GM19324 (cell line): ENCODE data around the gene CFAP45.

ENCODE experiments used
- ATAC-seq: cut with Tn5 transposase; IDR thresholded peaks from one replicate; pipeline ENCODE4 v1.9.1; 2021; ENCODE audit warnings: mild to moderate bottlenecking, moderate library complexity; ENCODE audit not compliant: unreplicated experiment, low FRiP score

The CFAP45 gene

DNA sequence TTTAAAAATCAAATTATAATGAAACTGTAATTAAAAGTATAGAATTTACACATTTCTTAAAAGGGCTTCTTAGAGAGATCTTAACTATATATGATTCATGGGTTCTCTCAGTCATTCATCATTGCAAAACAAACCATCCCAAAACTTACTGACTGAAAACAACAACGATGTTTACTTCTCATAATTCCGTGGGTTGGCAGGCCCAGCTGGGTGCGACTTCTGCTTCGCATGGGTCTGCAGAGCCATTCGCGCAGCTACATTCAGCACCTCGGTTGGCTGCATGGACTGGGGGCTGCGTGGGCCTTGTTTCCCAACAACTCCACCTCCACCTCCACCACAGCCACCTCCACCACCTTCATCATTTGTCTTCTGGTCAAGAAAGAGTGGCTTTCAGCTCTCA lies 69.2 kb downstream of the CFAP45 start:
- ATAC-seq, result no peak

- ATAC-seq, result no peak
Observed at GRCh38 chr1:159829822-159830465, 70.0 kb downstream of the CFAP45 start.

GRCh38 chr1:159829273-159829634 lies 70.7 kb downstream of the CFAP45 start:
- ATAC-seq, result no peak

GRCh38 chr1:159828581-159829272 lies 71.2 kb downstream of the CFAP45 start:
- ATAC-seq, result no peak

DNA sequence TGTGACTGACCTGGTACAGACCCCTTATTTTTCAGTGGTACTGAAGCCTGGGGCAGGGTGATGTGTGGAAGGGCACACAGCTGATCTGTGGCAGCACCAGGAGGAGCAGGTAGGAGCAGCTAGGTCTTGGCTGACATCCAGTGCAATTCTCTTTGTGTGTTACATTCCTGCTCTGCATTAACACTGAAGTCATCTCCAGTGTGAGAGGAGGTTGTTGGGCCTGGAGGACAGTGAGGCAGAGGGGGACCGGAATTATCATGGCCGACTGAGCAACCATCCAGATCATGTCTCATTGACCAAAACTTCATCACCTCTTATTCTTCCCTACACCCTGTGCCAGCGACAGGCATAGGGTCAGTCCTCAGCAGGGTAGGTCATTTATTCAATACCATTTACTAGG lies 71.8 kb downstream of the CFAP45 start:
- no peak for ATAC-seq

- no peak for ATAC-seq
Observed at GRCh38 chr1:159827549-159827948, 72.4 kb downstream of the CFAP45 start.

DNA sequence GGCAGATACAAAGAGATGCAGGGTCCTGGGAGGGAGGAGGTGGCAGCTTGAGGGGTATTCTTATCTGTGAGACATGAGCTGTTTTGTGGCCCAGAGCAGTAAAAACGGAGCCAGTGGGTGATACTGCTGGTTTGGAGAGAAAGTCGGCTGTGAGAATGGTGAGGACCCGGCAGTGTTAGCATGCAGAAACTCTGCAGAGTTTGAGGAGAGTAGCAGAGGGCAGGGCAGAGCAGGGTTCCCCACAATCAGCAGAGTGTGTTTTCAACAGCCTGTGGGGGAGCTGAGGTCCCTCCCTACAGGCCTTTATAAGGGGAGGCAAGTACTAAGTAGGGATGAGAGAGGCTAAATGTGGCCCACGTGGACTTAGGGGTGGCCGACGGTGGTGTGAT lies 72.9 kb downstream of the CFAP45 start:
- no peak for ATAC-seq

DNA sequence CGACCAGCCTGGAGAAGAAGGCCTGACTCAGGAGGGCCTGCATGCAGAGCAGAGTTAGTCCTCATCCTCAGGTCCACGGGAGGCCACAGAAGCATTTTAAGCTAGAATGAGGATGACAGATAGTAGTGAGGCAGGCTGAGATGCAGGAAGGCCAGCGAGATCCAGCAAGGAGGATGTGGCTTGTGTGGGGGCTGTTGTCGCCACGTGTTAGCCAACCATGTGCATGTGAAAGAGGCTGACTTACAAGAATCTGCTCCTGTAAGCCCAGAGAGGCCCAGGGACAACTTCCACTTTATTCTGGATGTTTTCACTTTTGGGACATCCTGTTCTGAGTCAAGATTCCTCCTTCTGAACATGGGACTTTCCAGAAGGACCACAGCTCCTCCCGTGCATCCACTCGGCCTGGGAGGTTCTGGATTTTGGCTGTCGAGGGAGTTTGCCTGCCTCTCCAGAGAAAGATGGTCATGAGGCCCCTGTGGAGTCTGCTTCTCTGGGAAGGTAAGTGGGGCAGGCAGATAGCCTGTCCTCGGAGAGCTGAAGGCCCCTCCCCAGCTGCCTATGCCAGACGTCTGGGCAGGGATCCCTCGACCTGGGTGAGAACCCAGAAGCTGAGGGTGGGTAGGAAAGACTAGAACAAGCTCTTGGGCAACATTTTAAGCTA lies 73.4 kb downstream of the CFAP45 start, which contains the start of gene SLAMF8:
Gene SLAMF8 (plus strand): TSS at position 433 of the 661 bp plus-strand sequence. CDS start 26 bp downstream, at position 459.
- ATAC-seq, result no peak

DNA sequence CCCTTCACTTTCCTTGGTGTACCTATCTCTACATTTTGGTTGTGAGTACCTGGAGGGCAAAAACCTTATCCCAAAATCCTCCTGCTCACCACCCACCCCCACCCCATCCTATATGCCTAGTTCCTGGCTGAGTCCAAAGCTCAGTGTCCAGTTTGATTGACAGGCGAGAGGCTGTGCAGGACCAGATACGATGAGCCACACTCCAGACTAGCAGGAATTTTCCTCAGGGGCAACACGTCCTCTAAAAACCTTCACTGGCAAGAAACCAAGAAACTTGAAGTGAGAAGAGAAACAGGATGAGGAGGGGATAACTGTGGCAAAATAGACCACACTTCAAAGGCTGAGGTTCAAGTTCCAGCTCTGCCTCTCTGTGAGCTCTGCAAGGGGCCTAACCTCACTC lies 74.4 kb downstream of the CFAP45 start:
- no peak for ATAC-seq

GRCh38 chr1:159823406-159823805 lies 76.6 kb downstream of the CFAP45 start:
- no peak for ATAC-seq
